ENCODE data around the gene SMG7. TPM values are rescaled to one million over a fixed set of nuclear protein-coding genes. Genes with fewer than 3 reads are reported as not detected.

SMG7 gene
- total RNA-seq, 1 donor from 2014 or later = 41.4 TPM

- H3K9me3 Mint-ChIP-seq (ENCODE audit: unreplicated experiment) = no peaks in the 10 kb centered on the region
Measured at GRCh38 chr1:183600136-183600535, 127.8 kb downstream of the SMG7 start.

GRCh38 chr1:183600634-183601033 is 128.3 kb downstream of the SMG7 start:
- no peaks in the 10 kb centered on the region for H3K36me3 Mint-ChIP-seq (ENCODE audit: unreplicated experiment)
- no peaks in the 10 kb centered on the region for H3K9me3 Mint-ChIP-seq (ENCODE audit: unreplicated experiment)
- H3K4me1 Mint-ChIP-seq (ENCODE audit: unreplicated experiment) = peaks cover 32% of the 10 kb centered on the region
- no peak for TF ChIP-seq CTCF (IDR thresholded peaks at IDR 0.05)
- H3K27ac Mint-ChIP-seq (ENCODE audit: unreplicated experiment) = no peak overlapping the region
- no peak overlapping the region for H3K4me3 Mint-ChIP-seq (ENCODE audit: unreplicated experiment)
- H3K27me3 Mint-ChIP-seq (ENCODE audit: unreplicated experiment) = peaks cover 6% of the 10 kb centered on the region
- no peak for DNase-seq (ENCODE audit: extremely low spot score, unreplicated experiment)

More at GRCh38 chr1:183600136-183600535, 127.8 kb downstream of the SMG7 start:
- no peak for DNase-seq (ENCODE audit: extremely low spot score, unreplicated experiment)
- Mint-ChIP-seq H3K4me1 (ENCODE audit: unreplicated experiment) (peaks cover 27% of the 10 kb centered on the region), H3K27me3 (ENCODE audit: unreplicated experiment) (peaks cover 6% of the 10 kb centered on the region), H3K4me3 (ENCODE audit: unreplicated experiment) (no peak overlapping the region), H3K36me3 (ENCODE audit: unreplicated experiment) (no peaks in the 10 kb centered on the region), H3K27ac (ENCODE audit: unreplicated experiment) (no peak overlapping the region)
- TF ChIP-seq CTCF (IDR thresholded peaks at IDR 0.05) = no peak

DNA sequence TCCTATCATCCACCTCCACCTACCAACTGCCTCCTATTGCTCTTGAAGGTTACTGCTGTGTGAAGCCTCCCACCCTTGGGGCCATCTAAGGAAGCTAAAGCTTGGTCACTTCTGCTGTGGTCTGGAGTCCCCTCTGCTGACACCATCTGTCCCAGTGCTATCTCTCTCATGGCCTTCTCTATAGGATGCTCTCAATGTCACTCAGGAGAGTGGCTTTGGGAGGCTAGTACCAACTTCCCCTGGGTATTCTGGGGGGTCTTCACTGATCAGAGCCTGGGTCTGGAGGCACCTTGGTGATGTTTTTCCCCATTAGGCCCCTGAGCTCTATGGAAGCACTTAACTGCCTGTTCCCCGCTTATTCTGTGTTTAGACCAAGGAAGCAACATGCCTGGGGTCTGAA is 130.2 kb downstream of the SMG7 start:
- peaks cover 36% of the 10 kb centered on the region for H3K4me1 Mint-ChIP-seq (ENCODE audit: unreplicated experiment)

More for the DNA sequence above, 130.2 kb downstream of the SMG7 start:
- Mint-ChIP-seq H3K27me3 (ENCODE audit: unreplicated experiment) (no peaks in the 10 kb centered on the region), H3K9me3 (ENCODE audit: unreplicated experiment) (no peaks in the 10 kb centered on the region), H3K27ac (ENCODE audit: unreplicated experiment) (no peak overlapping the region), H3K4me3 (ENCODE audit: unreplicated experiment) (no peak overlapping the region), H3K36me3 (ENCODE audit: unreplicated experiment) (no peaks in the 10 kb centered on the region)
- no peak for DNase-seq (ENCODE audit: extremely low spot score, unreplicated experiment)
- no peak for TF ChIP-seq CTCF (IDR thresholded peaks at IDR 0.05)

Other genes starting within 250 kb of the SMG7 start
- gene NMNAT2, start 54.1 kb upstream of the SMG7 start, total RNA-seq = 1.1 and 2.2 TPM in 2 replicates
- not detected in 2 replicates for gene NCF2, start 118.0 kb downstream of the SMG7 start, total RNA-seq
- gene ARPC5, start 163.3 kb downstream of the SMG7 start, total RNA-seq = 126 and 127 TPM in 2 replicates
- not detected in 2 replicates for gene APOBEC4, start 180.8 kb downstream of the SMG7 start, total RNA-seq

Data from osteocyte (in vitro differentiated cells).